ENCODE results near the gene SMIM28.
"Not testable (repeated sequence)": the region's sequence is repeated elsewhere in the genome, so short reads cannot be mapped to it uniquely, and the experiment has no call there.

SMIM28 gene

DNA sequence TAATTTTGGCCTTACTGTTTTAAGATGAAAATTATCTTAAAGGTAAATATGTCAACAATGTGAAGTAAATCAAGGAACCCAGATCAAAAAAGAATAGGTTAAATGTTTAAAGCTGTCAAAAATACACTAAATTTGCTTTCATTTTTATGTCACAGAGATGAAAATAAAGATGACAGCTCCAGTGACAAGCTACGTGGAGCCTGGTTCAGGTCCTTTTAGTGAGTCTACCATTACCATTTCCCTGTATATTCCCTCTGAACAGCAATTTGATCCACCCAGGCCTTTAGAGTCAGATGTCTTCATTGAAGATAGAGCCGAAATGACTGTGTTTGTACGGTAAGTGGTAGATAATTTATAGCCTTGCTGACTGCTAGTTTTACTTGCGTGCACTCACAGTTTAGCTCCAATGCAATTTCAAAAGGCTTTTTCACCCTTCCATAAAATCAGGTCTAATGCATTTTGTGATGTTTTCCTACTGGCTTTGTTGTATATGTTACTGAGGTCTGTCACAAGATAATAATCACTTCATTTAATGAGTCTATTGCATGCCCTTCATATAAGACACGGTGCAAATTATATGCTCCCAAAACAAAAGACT, 28.2 kb downstream of the SMIM28 start:
- DNase-seq (ENCODE audit: low read depth): no peak

DNA sequence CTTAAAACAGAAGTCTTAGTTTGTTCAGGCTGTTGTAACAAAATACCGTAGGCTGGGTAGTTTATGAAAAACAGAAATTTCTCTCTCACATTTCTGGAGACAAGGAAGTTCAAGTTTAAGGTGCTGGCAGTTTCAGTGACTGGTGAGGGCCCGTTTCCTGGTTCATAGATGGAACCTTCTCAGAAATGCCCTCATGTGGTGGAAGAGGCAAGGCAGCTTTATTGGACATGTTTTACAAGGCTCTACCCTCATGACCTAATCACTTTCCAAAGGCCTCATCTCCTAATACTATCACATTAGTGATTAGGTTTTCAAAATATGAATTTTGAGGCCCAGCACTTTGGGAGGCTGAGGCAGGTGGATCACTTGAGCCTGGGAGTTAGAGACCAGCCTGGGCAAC, 28.7 kb downstream of the SMIM28 start:
- no peak for DNase-seq (ENCODE audit: low read depth)

DNA sequence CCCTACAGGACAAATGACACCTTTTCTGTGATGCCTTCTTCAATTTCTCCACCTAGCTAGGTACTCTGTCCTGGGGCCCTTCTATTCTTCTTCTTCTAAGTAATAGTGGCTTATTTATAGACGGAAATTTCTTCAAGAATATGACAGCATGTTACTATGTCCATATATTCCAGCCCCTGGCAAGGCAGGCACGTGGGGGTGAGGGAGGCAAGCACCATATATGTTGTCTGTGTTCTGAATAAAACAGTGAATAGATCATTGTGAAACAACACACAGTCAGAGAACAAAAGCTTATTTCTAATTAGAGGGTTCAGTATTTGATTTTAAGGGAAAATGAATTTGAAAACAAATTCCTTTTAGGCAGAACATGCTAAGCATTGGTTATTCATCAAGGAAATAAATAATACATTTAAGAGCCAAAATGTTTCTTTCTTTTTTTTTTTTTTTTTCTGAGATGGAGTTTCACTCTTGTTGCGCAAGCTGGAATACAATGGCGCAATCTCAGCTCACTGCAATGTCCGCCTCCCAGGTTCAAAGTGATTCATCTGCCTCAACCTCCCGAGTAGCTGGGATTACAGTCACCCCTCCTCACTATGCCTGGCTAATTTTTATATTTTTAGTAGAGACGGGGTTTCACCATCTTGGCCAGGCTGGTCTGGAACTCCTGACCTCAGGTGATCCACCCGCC, 32.5 kb downstream of the SMIM28 start:
- no peak for DNase-seq (ENCODE audit: low read depth)

DNA sequence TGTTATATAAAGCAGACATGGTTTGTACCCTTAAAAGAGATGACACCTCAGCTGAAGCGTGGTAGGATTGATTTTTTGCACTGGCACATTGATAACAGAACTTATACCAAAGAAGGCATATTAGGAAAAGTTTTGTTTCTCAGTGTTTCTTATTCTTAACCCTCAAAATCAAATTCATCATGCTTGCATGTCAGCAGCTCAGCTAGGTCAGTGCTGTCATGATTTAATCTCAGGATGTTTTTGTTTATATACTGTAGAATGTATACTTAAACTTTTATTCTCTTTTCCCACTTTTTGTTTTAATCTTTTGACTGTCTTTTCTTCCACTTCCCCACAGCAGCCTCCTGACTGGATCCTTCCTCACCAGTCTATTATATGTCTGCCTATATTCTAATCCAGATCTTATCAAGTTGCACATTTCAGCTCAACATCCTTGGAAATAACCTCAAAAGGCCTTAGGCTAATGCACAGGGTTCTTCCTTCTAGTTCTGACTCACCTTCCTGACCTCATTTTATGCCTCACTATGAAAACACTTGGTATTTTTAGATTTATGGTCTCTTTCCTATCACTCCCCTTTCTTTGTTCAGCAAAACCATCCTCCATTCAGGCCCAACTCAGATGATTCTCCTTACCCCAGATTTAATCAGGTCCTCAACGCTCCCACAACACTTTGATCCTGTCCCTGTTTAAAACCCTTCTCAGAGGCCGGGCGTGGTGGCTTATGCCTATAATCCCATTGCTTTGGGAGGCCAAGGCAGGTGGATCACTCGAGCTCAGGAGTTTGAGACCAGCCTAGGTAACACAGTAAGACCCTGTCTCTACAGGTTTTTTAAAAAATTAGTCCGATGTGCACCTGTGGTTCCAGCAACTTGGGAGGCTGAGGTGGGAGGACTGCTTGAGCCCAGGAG, 33.5 kb downstream of the SMIM28 start:
- DNase-seq (ENCODE audit: low read depth): no peak

DNA sequence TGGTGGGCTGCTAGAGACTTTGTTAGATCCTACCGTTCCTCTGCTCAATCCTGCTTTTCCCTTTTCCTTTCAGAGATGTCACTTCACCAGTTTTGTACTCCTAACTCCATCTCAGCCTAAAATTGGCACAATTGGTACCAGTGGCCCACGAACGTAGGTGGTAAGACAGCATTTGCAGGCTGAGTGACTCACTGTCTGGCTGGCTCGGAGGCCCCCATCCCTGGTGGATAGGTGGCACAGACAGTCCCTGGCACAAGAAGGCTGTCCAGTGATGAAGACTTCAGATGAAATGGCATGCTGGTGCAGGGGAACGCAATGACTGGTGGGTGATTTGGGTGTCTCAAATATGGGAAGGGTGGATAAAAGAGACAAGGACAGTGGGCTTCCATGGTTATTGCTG, 37.4 kb downstream of the SMIM28 start:
- no peak for DNase-seq (ENCODE audit: low read depth)

DNA sequence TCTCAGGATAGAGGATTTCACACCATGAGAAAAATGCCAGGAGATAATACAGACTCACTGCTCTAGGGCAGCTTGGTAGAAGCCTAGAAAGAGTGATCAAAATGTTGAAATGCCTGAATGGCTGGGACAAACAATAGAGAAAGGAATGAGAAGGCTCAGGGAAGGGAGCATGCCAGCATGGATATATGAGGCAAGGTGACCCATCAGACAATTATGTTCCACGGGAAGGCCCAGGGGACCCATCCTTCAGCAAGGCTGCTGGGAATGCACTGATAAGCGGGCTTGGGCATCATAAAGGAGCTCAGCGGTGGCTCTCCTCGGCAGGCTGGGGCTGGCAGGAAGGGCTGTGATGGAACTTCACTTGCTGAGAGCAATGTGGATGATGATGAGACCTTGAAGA, 38.5 kb downstream of the SMIM28 start:
- no peak for DNase-seq (ENCODE audit: low read depth)

DNA sequence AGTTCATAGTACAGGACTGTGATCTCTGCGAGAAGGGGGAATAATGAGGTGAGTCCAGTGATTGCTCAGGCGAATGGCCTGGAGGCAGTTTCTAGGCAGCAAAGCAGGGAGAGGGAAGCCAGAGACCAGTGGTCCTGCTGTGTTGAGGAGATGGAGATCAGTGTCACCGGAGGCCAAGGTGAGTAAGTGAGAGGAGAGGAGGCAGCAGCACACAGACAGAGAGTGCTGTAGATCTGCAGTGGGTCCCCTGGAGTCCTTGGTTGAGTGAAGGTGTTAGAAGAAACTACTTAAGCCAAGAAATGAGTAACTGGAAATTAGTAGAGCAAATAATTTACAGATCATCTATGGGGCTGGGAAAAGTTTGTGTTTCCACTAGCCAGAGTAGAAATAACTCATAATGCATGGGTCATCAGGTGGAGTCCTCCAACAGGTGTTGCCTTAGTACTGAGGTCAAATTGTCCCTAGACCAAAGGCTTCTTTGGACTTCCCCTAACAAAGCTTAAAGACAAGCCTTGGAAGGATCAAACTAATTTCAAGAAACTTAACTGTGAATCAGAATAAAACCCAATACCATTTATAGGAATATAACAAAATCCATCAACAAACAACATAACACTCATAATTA, 39.9 kb downstream of the SMIM28 start:
- DNase-seq (ENCODE audit: low read depth): no peak

DNA sequence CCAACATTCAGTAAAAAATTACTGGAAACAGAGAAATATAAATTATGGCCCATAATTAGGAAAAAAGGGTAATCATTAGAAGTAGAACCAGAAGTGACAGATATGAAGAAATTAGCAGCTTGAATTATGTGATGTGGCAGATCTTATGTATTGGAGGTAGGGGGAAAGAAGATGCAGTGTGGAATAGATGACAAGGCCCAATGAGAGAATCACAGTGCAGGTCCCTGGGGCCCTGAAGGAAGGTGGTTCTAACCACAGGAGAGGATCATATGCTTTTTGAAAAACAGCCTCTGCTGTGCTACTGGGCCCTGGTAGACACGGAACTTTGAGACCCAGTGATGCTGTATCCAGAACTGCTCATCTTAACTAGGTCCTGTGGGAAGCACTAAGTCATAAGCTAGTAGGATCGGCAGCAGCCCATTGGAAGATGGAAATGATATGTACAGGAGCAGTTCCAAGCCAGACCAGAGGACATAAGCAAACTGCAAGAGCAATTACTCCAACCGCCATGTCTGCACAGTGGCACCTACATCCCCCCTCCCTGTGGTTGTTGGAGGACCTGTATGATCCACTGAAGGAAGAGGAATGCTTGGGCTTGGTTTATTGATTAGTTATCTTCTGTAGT, 40.5 kb downstream of the SMIM28 start:
- DNase-seq (ENCODE audit: low read depth): no peak

DNA sequence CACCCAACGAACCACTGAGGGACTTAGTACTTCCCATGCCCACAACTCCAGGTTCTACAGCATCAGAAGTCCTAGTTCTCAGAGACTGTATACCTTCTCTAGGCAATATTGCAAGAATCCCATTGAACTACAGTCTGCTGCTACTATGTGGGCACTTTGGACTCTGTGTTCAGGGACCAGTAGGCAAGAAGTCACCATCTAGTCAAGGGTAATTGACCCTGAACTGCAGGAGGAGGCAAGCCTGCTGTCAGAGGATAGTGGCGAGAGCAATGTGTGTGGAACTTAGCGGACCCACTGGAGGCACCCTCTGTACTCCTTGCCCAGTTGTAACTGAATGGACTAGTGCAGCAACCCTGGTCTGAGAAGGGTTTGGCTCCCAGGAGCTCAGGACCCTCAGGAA, 42.1 kb downstream of the SMIM28 start:
- DNase-seq (ENCODE audit: low read depth): no peak

DNA sequence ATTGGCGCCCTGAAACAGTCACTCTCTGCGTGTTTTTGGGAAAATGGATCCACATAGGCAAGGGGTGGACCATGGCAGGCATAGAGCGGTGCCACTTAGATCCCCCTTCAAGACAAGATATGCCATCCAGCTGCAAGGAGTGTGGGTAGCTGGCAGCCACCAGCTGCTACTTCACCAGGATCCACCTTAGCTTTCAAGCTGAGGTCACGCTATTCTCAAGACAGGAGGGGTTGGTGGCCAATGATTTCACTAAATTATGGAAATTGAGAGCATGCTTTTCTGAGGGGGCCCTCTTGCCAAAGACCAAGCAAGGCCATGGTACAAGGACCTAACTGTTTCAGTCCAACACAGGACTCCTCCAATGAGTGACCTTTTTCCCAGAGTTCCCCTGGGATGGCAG, 42.7 kb downstream of the SMIM28 start:
- no peak for DNase-seq (ENCODE audit: low read depth)

DNA sequence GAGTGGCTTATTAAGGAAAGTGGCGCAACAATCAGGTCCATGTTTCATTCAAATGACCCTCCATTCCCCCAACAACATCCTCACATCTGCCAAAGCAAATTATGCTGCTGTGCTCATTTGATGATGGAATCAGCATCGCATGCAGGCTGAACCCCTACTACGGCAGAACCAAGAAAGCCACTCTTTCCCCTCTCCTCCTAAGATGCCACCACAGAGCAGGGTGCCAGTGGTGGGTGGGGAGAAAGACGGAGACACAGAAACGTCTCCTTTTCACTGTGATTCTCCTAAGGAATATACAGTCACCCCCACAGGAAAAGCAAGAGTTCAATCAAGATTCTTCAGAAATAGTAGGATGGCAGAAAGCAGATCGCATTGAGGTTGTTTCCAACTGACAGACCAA, 43.4 kb downstream of the SMIM28 start:
- no peak for DNase-seq (ENCODE audit: low read depth)

DNA sequence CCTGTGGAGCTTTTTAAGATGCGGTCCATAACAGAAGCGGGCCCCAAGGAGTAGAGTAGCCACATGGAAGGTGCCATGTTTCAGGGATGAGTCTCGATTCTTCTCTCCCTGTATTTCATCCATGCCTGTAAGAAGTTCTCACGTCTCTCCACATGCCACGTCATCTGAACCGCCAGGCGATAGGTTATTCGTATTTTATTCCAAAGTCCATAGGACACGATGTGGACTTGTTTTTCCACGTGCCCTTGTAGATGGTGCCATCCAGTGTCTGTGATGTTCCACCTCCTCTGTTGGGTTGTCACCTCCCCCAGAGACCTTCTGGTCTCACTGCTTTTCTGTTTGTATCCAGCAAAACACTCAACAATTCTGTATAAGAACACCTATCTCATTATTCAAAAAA, 43.9 kb downstream of the SMIM28 start:
- no peak for DNase-seq (ENCODE audit: low read depth)

DNA sequence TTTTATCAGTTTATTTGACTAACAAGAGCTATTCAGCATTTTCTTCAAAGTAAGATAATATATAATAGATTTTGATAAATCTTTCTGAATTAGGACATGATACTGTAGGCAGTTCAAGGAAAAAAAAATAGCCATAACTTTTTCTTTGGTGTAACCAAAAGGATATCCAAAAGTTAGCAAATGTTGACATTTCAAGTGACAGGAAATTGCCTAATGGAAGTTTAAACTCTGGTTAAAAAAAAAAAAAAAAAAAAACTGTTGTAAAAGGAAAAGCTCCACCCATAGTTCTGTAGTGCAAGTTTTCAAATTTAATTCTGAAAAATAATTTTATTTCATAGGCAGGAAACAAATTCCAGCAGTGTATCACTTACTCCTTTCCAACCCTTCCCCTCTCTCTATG, 45.2 kb downstream of the SMIM28 start:
- no peak for DNase-seq (ENCODE audit: low read depth)

DNA sequence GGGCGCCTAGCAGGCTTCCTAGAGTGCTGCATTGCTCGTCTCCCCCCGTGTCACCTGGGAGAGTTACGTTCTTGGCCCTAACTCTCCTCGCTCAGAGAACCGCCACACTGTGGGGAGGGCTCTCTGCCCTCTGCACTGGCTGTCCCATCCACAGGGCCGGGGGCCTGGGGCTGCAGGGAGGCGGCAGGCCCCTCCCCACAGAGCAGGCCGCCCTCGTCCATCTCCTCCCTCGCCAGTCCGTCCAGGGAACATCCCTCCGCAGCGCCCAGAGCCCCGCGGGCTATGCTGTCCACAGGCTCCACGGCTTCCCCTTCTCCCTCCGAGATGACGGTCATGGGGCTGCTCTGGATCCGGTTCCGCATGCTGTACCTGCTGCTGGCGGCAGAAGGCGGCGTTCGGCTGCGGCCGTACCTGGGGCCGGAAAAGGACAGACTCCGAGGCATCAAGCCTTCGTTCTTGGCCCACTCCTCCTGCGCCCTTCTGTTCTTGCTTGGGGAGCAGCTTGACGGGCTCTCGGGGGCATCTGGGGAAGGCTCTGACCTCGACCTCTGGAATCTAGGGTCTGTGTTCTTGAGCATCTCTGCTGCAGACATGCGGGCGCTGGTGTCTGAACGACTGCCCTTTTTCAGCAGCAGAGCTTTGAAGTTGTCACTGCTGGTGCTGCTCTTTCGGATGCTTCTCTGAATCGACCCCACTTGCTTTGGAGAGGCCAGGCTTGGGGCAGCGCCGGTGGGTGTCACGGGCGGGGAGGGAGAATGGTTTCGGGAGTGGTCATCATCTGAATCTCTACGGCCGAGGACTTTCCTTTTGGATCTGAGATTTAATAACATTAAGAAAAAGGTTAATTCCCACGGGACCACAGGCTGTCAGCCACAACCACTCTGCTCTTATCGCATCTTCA, 46.5 kb downstream of the SMIM28 start:
- no peak for DNase-seq (ENCODE audit: low read depth)

DNA sequence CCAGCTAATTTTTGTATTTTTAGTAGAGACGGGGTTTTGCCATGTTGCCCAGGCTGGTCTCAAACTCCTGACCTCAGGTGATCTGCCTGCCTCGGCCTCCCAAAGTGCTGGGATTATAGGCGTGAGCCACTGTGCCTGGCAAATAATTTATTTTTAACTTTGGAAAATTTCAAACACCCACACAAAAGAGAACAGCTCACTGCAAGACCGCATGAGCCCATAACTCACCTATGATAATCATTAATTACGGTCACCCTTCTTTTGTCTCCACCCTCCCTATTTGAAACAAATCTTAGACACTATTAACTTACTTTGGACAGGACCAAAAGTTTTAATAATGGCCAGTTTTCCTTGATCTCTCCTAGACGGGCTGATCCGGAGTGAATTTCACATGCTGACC, 47.6 kb downstream of the SMIM28 start:
- DNase-seq (ENCODE audit: low read depth): not testable (repeated sequence)

DNA sequence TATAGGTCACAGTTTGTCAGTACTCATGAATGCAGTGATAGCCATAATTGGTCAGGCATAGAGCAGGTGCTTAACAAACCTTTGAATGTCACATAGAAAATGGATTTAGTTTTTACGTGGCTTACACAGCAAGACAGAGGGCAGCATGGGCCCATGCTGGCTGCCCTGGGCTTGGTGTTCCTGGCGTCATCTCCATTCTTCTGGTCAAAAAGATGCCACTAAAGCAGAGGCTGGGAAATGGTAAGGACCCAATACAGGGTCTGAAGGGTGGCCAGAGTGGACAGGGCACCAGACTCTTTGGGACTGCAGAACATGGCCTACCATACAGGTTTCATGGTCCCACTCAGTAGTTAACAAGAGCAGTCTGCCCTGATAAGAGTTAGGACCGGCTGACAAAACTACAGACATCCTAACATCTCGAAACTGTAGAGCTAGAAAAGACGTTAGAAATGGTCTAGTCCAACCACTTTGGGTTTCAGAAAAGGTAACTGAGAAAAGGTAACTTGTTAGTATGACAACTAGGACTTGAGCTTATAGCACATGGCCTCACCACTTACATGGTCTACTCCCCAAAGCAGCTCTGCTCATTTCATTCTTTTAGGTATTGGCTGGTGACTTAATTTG, 48.9 kb downstream of the SMIM28 start:
- DNase-seq (ENCODE audit: low read depth): no peak

DNA sequence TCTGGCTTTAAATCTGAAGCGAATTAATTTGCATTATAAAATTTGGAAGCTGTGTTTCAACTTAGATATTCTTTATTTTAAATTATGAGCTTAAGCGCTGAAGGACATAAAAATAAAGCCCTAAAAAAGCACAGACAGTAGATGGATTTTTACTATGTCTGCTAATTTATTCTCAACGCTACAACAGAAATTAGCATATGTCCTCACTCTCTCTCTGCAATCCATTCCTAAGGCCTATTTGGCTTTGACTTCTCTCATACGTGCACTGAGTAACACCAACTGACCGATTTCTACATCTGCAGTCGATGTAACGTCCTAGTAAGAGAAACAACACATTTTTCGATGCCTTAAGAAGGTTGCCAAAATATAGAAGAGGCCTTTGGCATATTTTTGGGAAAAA, 50.0 kb downstream of the SMIM28 start:
- no peak for DNase-seq (ENCODE audit: low read depth)

DNA sequence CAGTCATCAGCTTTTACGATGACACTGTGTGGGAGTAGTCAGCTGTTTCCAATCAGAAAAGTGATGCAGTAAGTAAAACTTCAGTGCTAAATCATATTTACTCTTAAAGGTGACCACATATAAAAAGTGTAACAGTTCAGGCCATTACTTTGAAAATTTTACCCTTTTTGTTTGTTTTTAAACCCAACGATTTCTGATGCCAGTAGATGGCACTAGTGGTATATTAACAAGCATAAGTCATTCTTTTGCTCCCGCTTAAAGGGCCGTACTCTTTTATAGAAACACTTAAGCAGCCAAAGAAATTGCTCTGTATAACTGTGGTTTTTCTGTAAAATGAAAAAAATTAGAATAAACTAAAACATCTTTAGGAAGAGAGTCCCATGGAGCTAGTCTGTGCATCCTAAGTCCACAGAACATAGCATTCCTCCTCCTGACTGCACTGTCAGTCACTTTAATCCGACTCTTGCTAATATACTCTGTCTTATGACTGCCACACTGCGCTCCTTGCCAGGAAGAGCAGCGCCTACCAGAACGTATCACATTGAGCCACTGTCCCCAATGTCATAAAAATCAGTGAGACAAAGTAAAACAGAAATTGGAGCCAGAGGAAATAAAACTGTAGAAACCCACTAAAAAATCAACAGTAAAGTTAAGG, 51.4 kb downstream of the SMIM28 start:
- DNase-seq (ENCODE audit: low read depth): no peak

DNA sequence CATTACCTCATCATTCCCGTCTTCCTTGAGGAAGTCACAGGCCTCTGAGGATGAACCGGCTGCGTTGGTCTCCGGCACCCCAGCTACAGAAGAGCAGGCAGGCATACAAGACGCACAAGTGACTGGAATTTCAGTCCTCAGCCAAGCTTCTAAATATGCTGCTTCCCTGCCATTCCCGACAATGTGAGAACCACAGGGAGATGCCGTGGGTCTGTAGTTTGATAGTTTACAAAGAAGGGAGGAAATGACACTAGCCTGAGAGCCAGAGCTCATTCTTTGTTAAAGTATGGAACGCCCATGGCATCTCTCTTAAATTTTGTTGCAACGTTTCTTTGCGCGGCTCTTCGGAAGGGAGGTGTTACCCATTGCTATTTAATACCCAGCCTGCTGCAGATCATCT, 52.1 kb downstream of the SMIM28 start:
- no peak for DNase-seq (ENCODE audit: low read depth)
